ENCODE results near the gene CNTNAP2. TPM values are rescaled to one million over a fixed set of nuclear protein-coding genes. Genes with fewer than 3 reads are reported as not detected.

Gene CNTNAP2
- total and polyA plus RNA-seq, 9 of the 15 experiments (the other 6 are each of a cell fraction or from before 2014, with no cell fraction given), result 0.04 to 0.62 (median 0.09) TPM; not detected in 4

DNA sequence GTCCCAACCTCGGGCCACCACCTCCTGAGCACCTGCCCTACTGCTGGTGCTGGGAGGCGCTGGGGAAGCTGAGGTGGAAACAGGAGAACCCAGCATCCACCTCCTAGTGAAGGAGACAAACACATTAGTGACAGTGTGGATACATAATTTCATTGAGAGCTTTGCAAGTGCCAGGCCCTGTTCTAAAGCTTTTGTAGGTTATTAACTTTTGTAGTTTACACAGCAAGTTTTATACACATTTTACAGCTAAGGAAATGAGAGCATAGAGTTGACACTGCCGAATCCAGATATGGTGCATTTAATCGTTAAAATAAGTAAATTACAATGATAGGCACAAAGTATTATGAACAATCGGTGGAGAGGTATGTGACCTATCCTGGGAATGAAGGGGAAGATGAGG, 2007.9 kb downstream of the CNTNAP2 start:
- Histone ChIP-seq H3K4me2 (ENCODE audit: insufficient read depth, low read length) (no peak overlapping the region), H3K27me3 (ENCODE audit: control insufficient read depth in 2 of 2, insufficient read depth in 2 of 2, low read length in 2 of 2) (no peaks in the 10 kb centered on the region), H3K9me1 (ENCODE audit: control insufficient read depth, insufficient read depth, low read length) (no peaks in the 10 kb centered on the region), H3K4me1 (replicated peaks in 1 of 2; ENCODE audit: control insufficient read depth in 2 of 2, insufficient read depth in 2 of 2, low read length in 2 of 2) (no peaks in the 10 kb centered on the region), H3K9me3 (replicated peaks; ENCODE audit: control insufficient read depth, insufficient read depth, low read depth, low read length) (no peaks in the 10 kb centered on the region), H4K20me1 (replicated peaks; ENCODE audit: control insufficient read depth, insufficient read depth, low read length) (no peaks in the 10 kb centered on the region), H2AFZ (ENCODE audit: low read depth, low read length) (no peak overlapping the region), H3K27ac (ENCODE audit: extremely low read depth, low read depth, low read length) (no peak overlapping the region), H3K9ac (ENCODE audit: insufficient read depth in 1 of 2, low read depth in 2 of 2, low read length in 2 of 2) (no peak overlapping the region), H3K79me2 (ENCODE audit: control insufficient read depth, insufficient read depth, low read length) (no peaks in the 10 kb centered on the region), H3K4me3 (no peak overlapping the region), H3K36me3 (ENCODE audit: control insufficient read depth, insufficient read depth, low read length) (no peaks in the 10 kb centered on the region)
- in situ Hi-C loops (cut with MboI) (no loop called here), intact Hi-C loops (cut with micrococcal nuclease) (no loop called here)
- ChIA-PET CTCF (ENCODE audit: low intra/inter-chr PET ratio) (no interaction called here), POLR2A (no interaction called here)
- DNase-seq (ENCODE audit: extremely low read depth in 1 of 4, low spot score in 3 of 4) (no peak), FAIRE-seq (no peak), ATAC-seq (no peak)
- no TSS peak for BruUV-seq (replicated peaks)
- WGBS (ENCODE audit: insufficient coverage, low coverage, missing lambda C conversion rate), result 0% methylated on average over 5 of the region's 5 CpGs
- TF ChIP-seq SRSF1 (IDR thresholded peaks at IDR 0.05; ENCODE audit: low read depth, low read length) (no peak), ZSCAN32 (CRISPR knock-in tag; IDR thresholded peaks at IDR 0.05) (no peak), CBFA2T3 (IDR thresholded peaks at IDR 0.05) (no peak), FOXM1 (IDR thresholded peaks at IDR 0.05; ENCODE audit: low read depth) (no peak), FOXM1 (CRISPR knock-in tag; IDR thresholded peaks at IDR 0.05; ENCODE audit: low read depth) (no peak), GABPB2 (CRISPR knock-in tag; conservative IDR thresholded peaks at IDR 0.05) (no peak), ATF1 (CRISPR knock-in tag; IDR thresholded peaks at IDR 0.05) (no peak), ATF1 (tag; IDR thresholded peaks at IDR 0.05) (no peak), CTBP1 (IDR thresholded peaks at IDR 0.05; ENCODE audit: borderline replicate concordance) (no peak), TEAD4 (IDR thresholded peaks at IDR 0.05; ENCODE audit: low read length) (no peak), TEAD4 (CRISPR knock-in tag; IDR thresholded peaks at IDR 0.05; ENCODE audit: borderline replicate concordance) (no peak)
- TF ChIP-seq, protein P1, sequence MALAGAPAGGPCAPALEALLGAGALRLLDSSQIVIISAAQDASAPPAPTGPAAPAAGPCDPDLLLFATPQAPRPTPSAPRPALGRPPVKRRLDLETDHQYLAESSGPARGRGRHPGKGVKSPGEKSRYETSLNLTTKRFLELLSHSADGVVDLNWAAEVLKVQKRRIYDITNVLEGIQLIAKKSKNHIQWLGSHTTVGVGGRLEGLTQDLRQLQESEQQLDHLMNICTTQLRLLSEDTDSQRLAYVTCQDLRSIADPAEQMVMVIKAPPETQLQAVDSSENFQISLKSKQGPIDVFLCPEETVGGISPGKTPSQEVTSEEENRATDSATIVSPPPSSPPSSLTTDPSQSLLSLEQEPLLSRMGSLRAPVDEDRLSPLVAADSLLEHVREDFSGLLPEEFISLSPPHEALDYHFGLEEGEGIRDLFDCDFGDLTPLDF (CRISPR knock-in tag; IDR thresholded peaks at IDR 0.05), result no peak
